ENCODE data around the gene PRKCE.
"Not testable (repeated sequence)": the region's sequence is repeated elsewhere in the genome, so short reads cannot be mapped to it uniquely, and the experiment has no call there.

Gene PRKCE

DNA sequence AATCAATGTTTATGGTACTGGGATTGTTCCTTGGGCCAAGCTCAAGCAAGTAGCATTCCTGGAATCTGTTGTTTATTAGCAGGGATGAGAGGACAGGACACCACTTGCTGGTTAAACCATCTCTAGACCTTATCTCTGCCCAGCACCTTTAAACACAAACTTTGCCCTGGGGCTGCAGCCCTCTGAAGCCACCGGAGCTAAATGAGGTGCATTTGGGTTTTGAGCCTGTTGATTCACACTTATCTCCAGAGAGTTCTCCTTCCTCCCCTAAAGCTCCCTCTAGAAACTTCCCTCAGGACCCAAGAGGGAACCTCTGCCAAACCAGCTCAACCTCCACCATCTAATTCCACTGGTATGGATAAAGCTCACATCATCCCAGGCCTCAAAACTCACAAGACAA, 551.0 kb downstream of the PRKCE start:
- TF ChIP-seq, protein P1, sequence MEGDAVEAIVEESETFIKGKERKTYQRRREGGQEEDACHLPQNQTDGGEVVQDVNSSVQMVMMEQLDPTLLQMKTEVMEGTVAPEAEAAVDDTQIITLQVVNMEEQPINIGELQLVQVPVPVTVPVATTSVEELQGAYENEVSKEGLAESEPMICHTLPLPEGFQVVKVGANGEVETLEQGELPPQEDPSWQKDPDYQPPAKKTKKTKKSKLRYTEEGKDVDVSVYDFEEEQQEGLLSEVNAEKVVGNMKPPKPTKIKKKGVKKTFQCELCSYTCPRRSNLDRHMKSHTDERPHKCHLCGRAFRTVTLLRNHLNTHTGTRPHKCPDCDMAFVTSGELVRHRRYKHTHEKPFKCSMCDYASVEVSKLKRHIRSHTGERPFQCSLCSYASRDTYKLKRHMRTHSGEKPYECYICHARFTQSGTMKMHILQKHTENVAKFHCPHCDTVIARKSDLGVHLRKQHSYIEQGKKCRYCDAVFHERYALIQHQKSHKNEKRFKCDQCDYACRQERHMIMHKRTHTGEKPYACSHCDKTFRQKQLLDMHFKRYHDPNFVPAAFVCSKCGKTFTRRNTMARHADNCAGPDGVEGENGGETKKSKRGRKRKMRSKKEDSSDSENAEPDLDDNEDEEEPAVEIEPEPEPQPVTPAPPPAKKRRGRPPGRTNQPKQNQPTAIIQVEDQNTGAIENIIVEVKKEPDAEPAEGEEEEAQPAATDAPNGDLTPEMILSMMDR (IDR thresholded peaks at IDR 0.05; ENCODE audit: low read depth, low read length): no peak
- no peak for DNase-seq (ENCODE audit: extremely low read depth, low read depth)

DNA sequence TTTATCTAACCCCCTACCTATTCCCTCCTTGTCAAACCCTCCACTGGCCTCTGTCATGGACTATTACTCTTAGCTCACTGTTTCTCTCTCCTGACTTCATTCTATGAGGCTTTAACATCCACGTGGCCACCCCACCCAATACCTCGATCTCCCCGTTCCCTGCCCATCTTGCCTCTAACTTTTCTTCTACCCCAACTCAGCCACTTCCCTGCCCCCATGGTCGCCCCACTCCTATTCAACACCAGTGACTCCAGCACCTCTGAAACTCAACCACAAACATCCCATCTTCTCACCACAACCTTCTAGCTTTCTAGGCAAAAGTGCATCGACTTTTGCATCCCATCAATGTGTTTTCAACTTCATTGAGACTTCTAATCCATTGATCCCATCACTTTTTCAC, 551.5 kb downstream of the PRKCE start:
- TF ChIP-seq, protein P1 (IDR thresholded peaks at IDR 0.05; ENCODE audit: low read depth, low read length): no peak
- no peak for DNase-seq (ENCODE audit: extremely low read depth, low read depth)

DNA sequence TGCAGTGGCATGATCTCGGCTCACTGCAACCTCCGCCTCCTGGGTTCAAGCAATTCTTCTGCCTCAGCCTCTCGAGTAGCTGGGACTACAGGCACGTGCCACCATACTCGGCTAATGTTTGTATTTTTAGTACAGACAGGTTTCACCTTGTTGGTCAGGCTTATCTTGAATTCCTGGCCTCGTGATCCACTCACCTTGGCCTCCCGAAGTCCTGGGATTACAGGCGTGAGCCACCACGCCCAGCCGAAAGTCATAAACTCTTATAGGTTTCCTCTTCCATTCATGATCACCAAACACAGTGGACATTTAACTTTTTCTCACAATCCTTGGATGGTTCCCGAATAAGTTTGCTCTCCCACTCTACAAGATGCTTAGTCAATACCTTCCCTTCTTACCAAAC, 552.2 kb downstream of the PRKCE start:
- DNase-seq (ENCODE audit: extremely low read depth, low read depth): not testable (repeated sequence)

DNA sequence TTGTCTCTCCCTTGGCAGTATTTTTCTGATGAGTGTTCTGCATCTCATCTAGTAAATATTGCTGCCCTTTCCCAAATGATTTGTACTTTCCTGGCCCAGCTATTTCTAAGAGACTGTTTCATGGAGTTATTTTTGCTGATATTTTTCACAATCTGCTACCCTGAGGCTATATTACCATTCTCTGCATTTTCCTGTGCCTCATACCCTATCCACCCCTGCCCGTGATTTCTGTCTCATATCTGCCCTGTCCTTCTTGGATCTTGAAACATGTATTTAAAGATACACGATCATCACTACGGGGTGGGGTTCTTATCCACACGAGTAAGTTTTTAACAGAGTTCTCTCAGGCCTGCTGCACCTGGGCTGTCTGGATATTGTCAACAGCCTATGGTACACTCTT, 556.1 kb downstream of the PRKCE start:
- TF ChIP-seq, protein P1 (IDR thresholded peaks at IDR 0.05; ENCODE audit: low read depth, low read length): no peak
- DNase-seq (ENCODE audit: extremely low read depth, low read depth): no peak

DNA sequence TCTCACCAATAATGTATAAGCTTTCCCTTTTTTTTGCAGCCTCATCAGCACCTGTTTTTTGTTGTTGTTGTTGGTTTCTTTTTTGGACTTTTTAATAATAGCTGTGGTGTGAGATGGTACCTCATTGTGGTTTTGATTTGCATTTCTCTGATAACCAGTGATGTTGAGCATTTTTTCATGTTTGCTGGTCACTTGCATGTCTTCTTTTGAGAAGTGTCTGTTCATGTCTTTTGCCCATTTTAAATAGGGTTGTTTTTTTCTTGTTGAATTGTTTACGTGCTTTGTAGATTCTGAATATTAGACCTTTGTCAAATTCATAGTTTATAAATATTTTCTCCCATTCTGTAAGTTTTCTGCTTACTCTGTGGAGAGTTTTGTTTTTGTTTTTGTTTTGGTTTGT, 557.3 kb downstream of the PRKCE start:
- DNase-seq (ENCODE audit: extremely low read depth, low read depth): no peak
- TF ChIP-seq, protein P1 (IDR thresholded peaks at IDR 0.05; ENCODE audit: low read depth, low read length): no peak

DNA sequence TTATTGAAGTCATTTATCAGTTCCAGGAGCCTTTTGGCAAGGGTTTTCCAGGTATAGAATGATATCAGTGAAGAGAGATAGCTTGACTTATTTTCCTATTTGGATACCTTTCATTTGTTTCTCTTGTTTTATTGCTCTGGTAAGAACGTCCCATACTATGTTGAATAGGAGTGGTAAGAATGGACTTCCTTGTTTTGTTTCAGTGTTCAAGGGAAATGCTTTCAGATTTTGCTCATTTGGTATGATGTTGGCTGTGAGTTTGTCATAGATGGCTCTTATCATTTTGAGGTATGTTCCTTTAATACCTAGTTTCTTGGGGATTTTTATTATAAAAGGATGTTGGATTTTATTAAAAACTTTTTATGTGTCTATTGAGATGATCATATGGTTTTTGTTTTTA, 558.6 kb downstream of the PRKCE start:
- no peak for DNase-seq (ENCODE audit: extremely low read depth, low read depth)
- TF ChIP-seq, protein P1 (IDR thresholded peaks at IDR 0.05; ENCODE audit: low read depth, low read length): no peak

DNA sequence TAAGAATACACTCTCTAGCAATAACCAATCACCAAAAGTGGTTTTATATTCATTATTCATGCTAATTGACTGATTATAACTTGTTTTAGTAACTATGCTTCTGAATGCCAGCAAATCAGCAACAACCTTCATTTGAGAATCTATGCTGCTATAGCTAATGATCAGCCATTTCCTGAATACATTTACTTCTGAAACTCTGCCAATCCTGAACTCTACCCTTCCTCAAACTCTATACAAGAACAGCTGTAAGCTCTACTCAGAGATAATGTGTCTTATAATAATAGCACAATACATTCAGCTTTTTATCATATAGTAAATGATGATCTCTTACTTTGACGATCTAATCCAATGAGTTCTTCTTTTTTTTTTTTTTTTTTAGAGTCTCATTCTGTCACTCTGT, 560.0 kb downstream of the PRKCE start:
- TF ChIP-seq, protein P1 (IDR thresholded peaks at IDR 0.05; ENCODE audit: low read depth, low read length): no peak
- DNase-seq (ENCODE audit: extremely low read depth, low read depth): no peak

DNA sequence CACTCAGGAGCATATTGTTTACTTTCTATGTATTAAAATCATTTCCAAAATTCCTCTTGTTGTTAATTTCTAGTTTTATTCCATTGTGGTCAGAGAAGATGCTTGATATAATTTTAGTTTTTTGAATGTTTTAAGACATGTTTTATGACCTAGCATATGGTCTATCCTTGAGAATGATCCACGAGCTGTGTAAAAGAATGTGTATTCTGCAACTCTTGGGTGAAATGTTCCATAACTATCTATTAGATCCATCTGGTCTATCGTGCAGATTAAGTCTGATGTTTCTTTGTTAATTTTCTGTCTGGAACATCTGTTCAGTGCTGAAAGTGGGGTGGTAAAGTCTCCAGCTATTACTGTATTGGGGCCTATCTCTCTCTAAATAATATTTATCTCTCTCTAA, 562.4 kb downstream of the PRKCE start:
- no peak for DNase-seq (ENCODE audit: extremely low read depth, low read depth)
- TF ChIP-seq, protein P1 (IDR thresholded peaks at IDR 0.05; ENCODE audit: low read depth, low read length): no peak

All from AG09319 (cell line).